ENCODE data around the gene NAP1L5.

The NAP1L5 gene

GRCh38 chr4:88743696-88744095 lies 46.1 kb upstream of the NAP1L5 start:
- H3K4me3 ChIP-seq (ENCODE audit: low read depth, low read length), result no peak overlapping the region
- TF ChIP-seq CTCF (IDR thresholded peaks at IDR 0.05; ENCODE audit: borderline replicate concordance, insufficient read depth, low read depth, low read length), result no peak

DNA sequence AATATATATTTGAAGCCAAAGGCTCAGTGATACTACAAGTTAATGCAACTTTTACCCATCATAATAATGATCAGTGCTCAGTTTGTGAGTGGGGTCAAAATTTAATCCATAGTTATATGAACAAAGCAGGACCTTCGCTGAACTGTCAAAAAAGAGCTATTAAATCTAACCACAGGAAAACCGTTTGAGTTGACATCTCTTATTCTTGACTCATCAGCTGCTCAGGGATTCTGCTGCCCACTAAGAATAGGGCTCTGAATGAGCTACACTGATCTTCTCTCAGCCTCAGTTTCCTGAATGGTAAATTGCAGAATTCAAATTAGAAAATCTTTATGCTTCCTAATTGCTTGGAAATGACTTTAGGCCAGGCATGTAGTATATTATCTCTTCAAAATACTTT lies 44.9 kb upstream of the NAP1L5 start:
- no peak for TF ChIP-seq CTCF (IDR thresholded peaks at IDR 0.05; ENCODE audit: borderline replicate concordance, insufficient read depth, low read depth, low read length)
- H3K4me3 ChIP-seq (ENCODE audit: low read depth, low read length), result no peak overlapping the region

GRCh38 chr4:88738180-88738579 lies 40.6 kb upstream of the NAP1L5 start:
- H3K4me3 ChIP-seq (ENCODE audit: low read depth, low read length), result no peak overlapping the region
- no peak for TF ChIP-seq CTCF (IDR thresholded peaks at IDR 0.05; ENCODE audit: borderline replicate concordance, insufficient read depth, low read depth, low read length)

DNA sequence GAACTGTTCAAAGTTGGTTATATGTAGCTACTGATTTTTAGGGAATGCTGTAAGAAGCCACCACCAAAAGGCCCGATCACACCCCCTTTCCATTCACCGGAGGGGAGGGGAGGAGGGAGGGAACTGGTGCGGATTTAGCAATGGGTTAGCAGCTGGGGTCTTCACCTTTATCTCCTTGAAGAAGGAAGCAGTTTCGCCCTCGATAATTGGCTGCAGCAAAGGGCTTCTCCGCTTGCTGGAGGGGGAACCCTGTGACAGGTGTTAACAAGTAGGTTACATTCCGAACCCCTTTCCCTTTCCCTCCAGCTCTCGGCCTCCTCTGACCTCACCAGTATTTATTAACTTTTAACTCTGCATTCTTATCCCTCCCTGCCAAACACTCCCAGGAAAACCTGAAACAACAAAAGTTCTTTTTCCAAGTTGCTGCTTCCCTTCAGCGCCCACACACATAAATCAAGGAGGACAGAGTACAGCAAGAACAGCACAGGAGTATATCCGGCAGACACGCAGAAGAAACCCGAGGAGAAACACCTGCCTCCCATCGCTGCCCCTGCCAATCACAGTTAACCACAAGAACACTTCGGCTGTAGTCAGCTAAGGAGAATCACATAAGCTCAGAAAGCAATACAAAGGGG lies 39.8 kb upstream of the NAP1L5 start:
- no peak overlapping the region for H3K4me3 ChIP-seq (ENCODE audit: low read depth, low read length)
- no peak for TF ChIP-seq CTCF (IDR thresholded peaks at IDR 0.05; ENCODE audit: borderline replicate concordance, insufficient read depth, low read depth, low read length)

DNA sequence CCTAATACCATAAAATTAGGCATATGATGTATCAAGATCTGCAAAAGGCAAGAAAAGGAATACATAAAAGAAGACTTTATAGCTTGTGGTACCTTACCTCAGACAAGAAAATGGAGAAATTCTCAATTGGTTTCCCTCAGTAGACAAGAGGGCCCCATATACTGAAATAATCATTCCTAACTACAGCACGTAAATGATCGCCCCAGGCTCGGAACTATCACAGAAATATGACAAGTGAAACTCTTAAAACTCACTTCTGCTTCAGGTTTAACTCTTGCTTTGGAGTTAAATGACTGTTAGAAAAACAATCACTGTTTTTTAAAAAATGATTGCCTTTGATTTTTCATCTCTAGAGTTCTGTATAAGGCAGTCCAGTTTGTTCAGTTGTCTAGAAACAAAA lies 38.6 kb upstream of the NAP1L5 start:
- H3K4me3 ChIP-seq (ENCODE audit: low read depth, low read length), result no peak overlapping the region
- TF ChIP-seq CTCF (IDR thresholded peaks at IDR 0.05; ENCODE audit: borderline replicate concordance, insufficient read depth, low read depth, low read length), result no peak

GRCh38 chr4:88735564-88735963 lies 37.9 kb upstream of the NAP1L5 start:
- no peak overlapping the region for H3K4me3 ChIP-seq (ENCODE audit: low read depth, low read length)
- TF ChIP-seq CTCF (IDR thresholded peaks at IDR 0.05; ENCODE audit: borderline replicate concordance, insufficient read depth, low read depth, low read length), result no peak

- H3K4me3 ChIP-seq (ENCODE audit: low read depth, low read length), result no peak overlapping the region
- no peak for TF ChIP-seq CTCF (IDR thresholded peaks at IDR 0.05; ENCODE audit: borderline replicate concordance, insufficient read depth, low read depth, low read length)
Measured at GRCh38 chr4:88734403-88734949, 36.8 kb upstream of the NAP1L5 start.
